Panc1 (cell line): Measurements from ENCODE around the gene CASP2. TPM values are rescaled to one million over a fixed set of nuclear protein-coding genes. Genes with fewer than 3 reads are reported as not detected.

Source experiments
- ATAC-seq: fragments of 200-7000 bp; cut with Tn5 transposase; 2 replicates; pipeline ENCODE4 v1.9.1; 2020; ENCODE audit warnings: mild to moderate bottlenecking, moderate library complexity
- BruUV-seq: library from RNA; stranded (reverse); fragments of 400-500 nt; replicated peaks from 2 replicates; lab custom pipeline; 2021; lab: Mats Ljungman, UMichigan
- CTCF ChIA-PET: fragments of 300-600 bp; sonication (Branson Sonifier 250); formaldehyde crosslinking; loops from one replicate; lab custom pipeline; 2022; ENCODE audit warnings: antibody characterized with exemption; lab: Charles Lee
- POLR2A ChIA-PET: fragments of 300-600 bp; sonication (Branson Sonifier 250); formaldehyde crosslinking; loops from one replicate; lab custom pipeline; 2022; ENCODE audit warnings: antibody characterized with exemption; lab: Charles Lee
- DNase-seq: peaks from one replicate; pipeline ENCODE4 v3.0.0-alpha.2; 2010; ENCODE audit warnings: low read depth, low spot score
- H3K27ac ChIP-seq: 2 replicates; pipeline ENCODE4 v1.5.1; 2011; ENCODE audit warnings: mild to moderate bottlenecking, low read length, inconsistent platforms
- H3K27me3 ChIP-seq: fragments of 200-500 bp; sonication (Bioruptor generic); 2 replicates; pipeline ENCODE4 v1.6.0; 2014; ENCODE audit warnings: low read length, inconsistent platforms; ENCODE audit not compliant: control insufficient read depth, insufficient read depth
- H3K36me3 ChIP-seq: fragments of 200-500 bp; sonication (Bioruptor generic); 2 replicates; pipeline ENCODE4 v1.5.1; 2014; ENCODE audit warnings: inconsistent platforms, mild to moderate bottlenecking, low read length, moderate library complexity; ENCODE audit not compliant: control insufficient read depth, insufficient read depth
- H3K4me1 ChIP-seq: 2 replicates; pipeline ENCODE4 v1.5.1; 2011; ENCODE audit warnings: inconsistent platforms, mild to moderate bottlenecking, low read length, moderate library complexity; ENCODE audit not compliant: control insufficient read depth, insufficient read depth
- H3K4me3 ChIP-seq, 2 experiments: 2 replicates each; pipeline ENCODE4 v1.5.1; 2011 to 2012; ENCODE audit warnings: low read depth in 2 of 2, low read length in 2 of 2, mild to moderate bottlenecking in 2 of 2, inconsistent platforms in 1 of 2, moderate library complexity in 1 of 2
- H3K9me3 ChIP-seq: fragments of 200-500 bp; sonication (Bioruptor generic); 2 replicates; pipeline ENCODE4 v1.5.1; 2014; ENCODE audit warnings: low read depth, mild to moderate bottlenecking, inconsistent platforms, low read length, moderate library complexity; ENCODE audit not compliant: control insufficient read depth, insufficient read depth
- POLR2AphosphoS5 ChIP-seq: IDR thresholded peaks from 2 replicates; pipeline ENCODE4 v1.6.1; 2012; ENCODE audit warnings: mild to moderate bottlenecking, low read depth, low read length, moderate library complexity
- SIN3A ChIP-seq: IDR thresholded peaks from 2 replicates; pipeline ENCODE4 v1.6.1; 2012; ENCODE audit warnings: low read depth, mild to moderate bottlenecking, low read length, moderate library complexity, borderline replicate concordance; ENCODE audit not compliant: insufficient read depth
- TCF7L2 ChIP-seq: IDR thresholded peaks from 2 replicates; pipeline ENCODE4 v1.6.1; 2011; ENCODE audit warnings: mild to moderate bottlenecking, low read depth, low read length, inconsistent platforms
- in situ Hi-C: cut with HindIII; loops from 2 replicates; pipeline ENCODE4 v1.10.0; 2016; ENCODE audit warnings: low sequenced_read_pairs, low pct_unique_long_range_greater_than_20kb
- intact Hi-C: fragments of 100-400 bp; cut with micrococcal nuclease; formaldehyde crosslinking; loops from one replicate; pipeline ENCODE4 v1.10.0; 2022; ENCODE audit not compliant: unreplicated experiment
- total RNA-seq: library from RNA; stranded (reverse); gene quantifications from one replicate; pipeline ENCODE4 v1.2.1, GENCODE V29; 2021; ENCODE audit not compliant: unreplicated experiment
- TF ChIP-seq, protein P1 (sequence below), 2 experiments: IDR thresholded peaks; 2 replicates each; pipeline ENCODE4 v1.6.1; 2011 to 2012; ENCODE audit warnings: low read depth in 2 of 2, control low read depth in 1 of 2, low read length in 1 of 2, mild to moderate bottlenecking in 1 of 2, moderate library complexity in 1 of 2; ENCODE audit not compliant: insufficient read depth in 1 of 2
- TF ChIP-seq, protein P2 (sequence below): fragments of 450-650 bp; IDR thresholded peaks from 2 replicates; pipeline ENCODE4 v1.5.1; 2017; ENCODE audit warnings: mild to moderate bottlenecking

The CASP2 gene
- total RNA-seq, 1 experiment from 2014 or later: 47.4 TPM

DNA sequence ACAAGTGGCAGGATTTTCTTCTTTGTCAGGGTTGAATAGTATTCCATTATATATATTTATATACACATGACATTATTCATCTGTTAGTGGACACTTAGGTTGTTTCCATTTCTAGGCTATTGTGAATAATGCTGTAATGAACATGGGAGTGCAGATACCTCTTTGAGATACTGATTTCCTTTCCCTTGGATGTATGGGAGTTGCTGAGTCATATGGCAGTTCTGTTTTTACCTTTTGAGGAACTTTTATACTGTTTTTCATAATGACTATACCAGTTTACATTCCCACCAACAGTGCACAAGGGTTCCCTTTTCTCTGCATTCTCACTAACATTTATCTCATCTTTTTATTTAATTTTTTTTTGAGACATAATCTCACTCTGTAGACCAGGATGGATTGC is 26.0 kb downstream of the CASP2 start:
- ChIA-PET CTCF (no interaction called here), POLR2A (no interaction called here)
- TF ChIP-seq TCF7L2 (no peak), POLR2AphosphoS5 (no peak), SIN3A (no peak)
- TF ChIP-seq, protein P1, sequence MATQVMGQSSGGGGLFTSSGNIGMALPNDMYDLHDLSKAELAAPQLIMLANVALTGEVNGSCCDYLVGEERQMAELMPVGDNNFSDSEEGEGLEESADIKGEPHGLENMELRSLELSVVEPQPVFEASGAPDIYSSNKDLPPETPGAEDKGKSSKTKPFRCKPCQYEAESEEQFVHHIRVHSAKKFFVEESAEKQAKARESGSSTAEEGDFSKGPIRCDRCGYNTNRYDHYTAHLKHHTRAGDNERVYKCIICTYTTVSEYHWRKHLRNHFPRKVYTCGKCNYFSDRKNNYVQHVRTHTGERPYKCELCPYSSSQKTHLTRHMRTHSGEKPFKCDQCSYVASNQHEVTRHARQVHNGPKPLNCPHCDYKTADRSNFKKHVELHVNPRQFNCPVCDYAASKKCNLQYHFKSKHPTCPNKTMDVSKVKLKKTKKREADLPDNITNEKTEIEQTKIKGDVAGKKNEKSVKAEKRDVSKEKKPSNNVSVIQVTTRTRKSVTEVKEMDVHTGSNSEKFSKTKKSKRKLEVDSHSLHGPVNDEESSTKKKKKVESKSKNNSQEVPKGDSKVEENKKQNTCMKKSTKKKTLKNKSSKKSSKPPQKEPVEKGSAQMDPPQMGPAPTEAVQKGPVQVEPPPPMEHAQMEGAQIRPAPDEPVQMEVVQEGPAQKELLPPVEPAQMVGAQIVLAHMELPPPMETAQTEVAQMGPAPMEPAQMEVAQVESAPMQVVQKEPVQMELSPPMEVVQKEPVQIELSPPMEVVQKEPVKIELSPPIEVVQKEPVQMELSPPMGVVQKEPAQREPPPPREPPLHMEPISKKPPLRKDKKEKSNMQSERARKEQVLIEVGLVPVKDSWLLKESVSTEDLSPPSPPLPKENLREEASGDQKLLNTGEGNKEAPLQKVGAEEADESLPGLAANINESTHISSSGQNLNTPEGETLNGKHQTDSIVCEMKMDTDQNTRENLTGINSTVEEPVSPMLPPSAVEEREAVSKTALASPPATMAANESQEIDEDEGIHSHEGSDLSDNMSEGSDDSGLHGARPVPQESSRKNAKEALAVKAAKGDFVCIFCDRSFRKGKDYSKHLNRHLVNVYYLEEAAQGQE (IDR thresholded peaks at IDR 0.05; ENCODE audit: insufficient read depth in 1 of 2, low read depth in 2 of 2, low read length in 1 of 2): no peak
- TF ChIP-seq, protein P2, sequence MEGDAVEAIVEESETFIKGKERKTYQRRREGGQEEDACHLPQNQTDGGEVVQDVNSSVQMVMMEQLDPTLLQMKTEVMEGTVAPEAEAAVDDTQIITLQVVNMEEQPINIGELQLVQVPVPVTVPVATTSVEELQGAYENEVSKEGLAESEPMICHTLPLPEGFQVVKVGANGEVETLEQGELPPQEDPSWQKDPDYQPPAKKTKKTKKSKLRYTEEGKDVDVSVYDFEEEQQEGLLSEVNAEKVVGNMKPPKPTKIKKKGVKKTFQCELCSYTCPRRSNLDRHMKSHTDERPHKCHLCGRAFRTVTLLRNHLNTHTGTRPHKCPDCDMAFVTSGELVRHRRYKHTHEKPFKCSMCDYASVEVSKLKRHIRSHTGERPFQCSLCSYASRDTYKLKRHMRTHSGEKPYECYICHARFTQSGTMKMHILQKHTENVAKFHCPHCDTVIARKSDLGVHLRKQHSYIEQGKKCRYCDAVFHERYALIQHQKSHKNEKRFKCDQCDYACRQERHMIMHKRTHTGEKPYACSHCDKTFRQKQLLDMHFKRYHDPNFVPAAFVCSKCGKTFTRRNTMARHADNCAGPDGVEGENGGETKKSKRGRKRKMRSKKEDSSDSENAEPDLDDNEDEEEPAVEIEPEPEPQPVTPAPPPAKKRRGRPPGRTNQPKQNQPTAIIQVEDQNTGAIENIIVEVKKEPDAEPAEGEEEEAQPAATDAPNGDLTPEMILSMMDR: no peak
- H3K27me3 ChIP-seq: no peaks in the 10 kb centered on the region
- no peak for DNase-seq
- H3K27ac ChIP-seq: no peak overlapping the region
- no peaks in the 10 kb centered on the region for H3K36me3 ChIP-seq
- intact Hi-C loops: no loop called here
- H3K9me3 ChIP-seq: no peaks in the 10 kb centered on the region
- H3K4me1 ChIP-seq: no peaks in the 10 kb centered on the region
- in situ Hi-C loops: no loop called here
- BruUV-seq: no TSS peak
- ATAC-seq: no peak
- H3K4me3 ChIP-seq: no peak overlapping the region

DNA sequence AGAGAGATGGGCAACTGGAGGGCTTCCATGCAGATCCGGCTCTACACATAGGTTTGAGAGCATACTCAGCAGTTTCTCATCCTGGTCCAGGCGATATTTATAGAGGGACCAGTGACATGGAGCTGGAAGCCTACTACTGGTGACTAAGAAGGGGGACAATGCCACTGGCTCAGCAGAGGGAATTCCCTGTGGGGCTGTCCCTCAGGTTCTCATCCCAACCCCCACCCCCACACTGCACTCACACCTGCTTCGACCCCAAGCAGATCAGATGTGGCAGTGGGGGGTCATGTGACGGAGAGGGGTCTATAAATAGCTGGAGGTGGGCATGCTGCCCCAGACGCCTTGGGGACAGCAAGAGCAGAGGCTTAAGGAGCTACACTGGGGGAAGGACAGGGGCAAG is 27.6 kb downstream of the CASP2 start, which contains the start of gene CLCN1:
Gene CLCN1 (plus strand): TSS at position 336 of the 400 bp plus-strand sequence. CDS start 102 bp downstream, outside the sequence.
- no peak within 1 kb of the TSS for H3K27ac ChIP-seq
- ChIA-PET POLR2A (no interaction called here), CTCF (no interaction called here)
- no peaks in the 10 kb centered on the region for H3K36me3 ChIP-seq
- no peak within 1 kb of the TSS for H3K4me3 ChIP-seq
- in situ Hi-C loops: no loop called here
- ATAC-seq: no peak
- no TSS peak for BruUV-seq
- DNase-seq: no peak
- no peaks in the 10 kb centered on the region for H3K4me1 ChIP-seq
- TF ChIP-seq POLR2AphosphoS5: no peak
- TF ChIP-seq, protein P1 (IDR thresholded peaks at IDR 0.05; ENCODE audit: insufficient read depth in 1 of 2, low read depth in 2 of 2, low read length in 1 of 2): no peak
- no peak for TF ChIP-seq TCF7L2
- TF ChIP-seq SIN3A: no peak
- TF ChIP-seq, protein P2: no peak
- H3K9me3 ChIP-seq: no peaks in the 10 kb centered on the region
- intact Hi-C loops: no loop called here
- H3K27me3 ChIP-seq: no peaks in the 10 kb centered on the region
